ENCODE data around the gene PEX11G.

Gene PEX11G

GRCh38 chr19:7483720-7484201 is 5.1 kb downstream of the PEX11G start:
- Histone ChIP-seq H3K4me2 (ENCODE audit: low read length) (no peak overlapping the region), H2AFZ (ENCODE audit: low read length) (no peak overlapping the region), H4K20me1 (ENCODE audit: insufficient read depth, low read length) (no peaks in the 10 kb centered on the region), H3K4me1 (ENCODE audit: insufficient read depth, low read length, severe bottlenecking) (peaks cover under 1% of the 10 kb centered on the region), H3K36me3 (ENCODE audit: insufficient read depth, low read length) (no peaks in the 10 kb centered on the region), H3K79me2 (ENCODE audit: insufficient read depth, low read length) (no peaks in the 10 kb centered on the region), H3K27ac (ENCODE audit: low read depth, low read length, poor library complexity, severe bottlenecking) (no peak overlapping the region), H3K9ac (ENCODE audit: low read length) (no peak overlapping the region), H3K4me3 (ENCODE audit: low read depth, low read length, poor library complexity, severe bottlenecking) (no peak overlapping the region), H3K9me3 (ENCODE audit: low read length) (no peaks in the 10 kb centered on the region), H3K27me3 (ENCODE audit: insufficient read depth, low read length) (peaks cover 3% of the 10 kb centered on the region; the same call in 1 of the 2 replicates), H3K9me2 (ENCODE audit: low read depth, low read length) (no peaks in the 10 kb centered on the region), H3F3A (ENCODE audit: insufficient read depth, low read length) (no peaks in the 10 kb centered on the region)
- no peak for TF ChIP-seq EZH2 (IDR thresholded peaks at IDR 0.05; ENCODE audit: borderline replicate concordance, low read length)
- TF ChIP-seq, protein P1, sequence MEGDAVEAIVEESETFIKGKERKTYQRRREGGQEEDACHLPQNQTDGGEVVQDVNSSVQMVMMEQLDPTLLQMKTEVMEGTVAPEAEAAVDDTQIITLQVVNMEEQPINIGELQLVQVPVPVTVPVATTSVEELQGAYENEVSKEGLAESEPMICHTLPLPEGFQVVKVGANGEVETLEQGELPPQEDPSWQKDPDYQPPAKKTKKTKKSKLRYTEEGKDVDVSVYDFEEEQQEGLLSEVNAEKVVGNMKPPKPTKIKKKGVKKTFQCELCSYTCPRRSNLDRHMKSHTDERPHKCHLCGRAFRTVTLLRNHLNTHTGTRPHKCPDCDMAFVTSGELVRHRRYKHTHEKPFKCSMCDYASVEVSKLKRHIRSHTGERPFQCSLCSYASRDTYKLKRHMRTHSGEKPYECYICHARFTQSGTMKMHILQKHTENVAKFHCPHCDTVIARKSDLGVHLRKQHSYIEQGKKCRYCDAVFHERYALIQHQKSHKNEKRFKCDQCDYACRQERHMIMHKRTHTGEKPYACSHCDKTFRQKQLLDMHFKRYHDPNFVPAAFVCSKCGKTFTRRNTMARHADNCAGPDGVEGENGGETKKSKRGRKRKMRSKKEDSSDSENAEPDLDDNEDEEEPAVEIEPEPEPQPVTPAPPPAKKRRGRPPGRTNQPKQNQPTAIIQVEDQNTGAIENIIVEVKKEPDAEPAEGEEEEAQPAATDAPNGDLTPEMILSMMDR (IDR thresholded peaks at IDR 0.05; ENCODE audit: low read length): no peak

- no peaks in the 10 kb centered on the region for H3K36me3 ChIP-seq (ENCODE audit: insufficient read depth, low read length)
- TF ChIP-seq, protein P1 (IDR thresholded peaks at IDR 0.05; ENCODE audit: low read length): no peak
- TF ChIP-seq EZH2 (IDR thresholded peaks at IDR 0.05; ENCODE audit: borderline replicate concordance, low read length): no peak
- H2AFZ ChIP-seq (ENCODE audit: low read length): no peak overlapping the region
- H3K27ac ChIP-seq (ENCODE audit: low read depth, low read length, poor library complexity, severe bottlenecking): no peak overlapping the region
- no peak overlapping the region for H3K4me3 ChIP-seq (ENCODE audit: low read depth, low read length, poor library complexity, severe bottlenecking)
- H3F3A ChIP-seq (ENCODE audit: insufficient read depth, low read length): no peaks in the 10 kb centered on the region
- no peaks in the 10 kb centered on the region for H3K79me2 ChIP-seq (ENCODE audit: insufficient read depth, low read length)
- H3K9ac ChIP-seq (ENCODE audit: low read length): no peak overlapping the region
- H3K9me2 ChIP-seq (ENCODE audit: low read depth, low read length): no peaks in the 10 kb centered on the region
- no peaks in the 10 kb centered on the region for H3K4me1 ChIP-seq (ENCODE audit: insufficient read depth, low read length, severe bottlenecking)
- no peak overlapping the region for H3K4me2 ChIP-seq (ENCODE audit: low read length)
- no peaks in the 10 kb centered on the region for H4K20me1 ChIP-seq (ENCODE audit: insufficient read depth, low read length)
- peaks cover 7% of the 10 kb centered on the region; the same call in 1 of the 2 replicates for H3K27me3 ChIP-seq (ENCODE audit: insufficient read depth, low read length)
- no peaks in the 10 kb centered on the region for H3K9me3 ChIP-seq (ENCODE audit: low read length)
Observed at GRCh38 chr19:7482584-7483439, 6.0 kb downstream of the PEX11G start.

- H3K9ac ChIP-seq (ENCODE audit: low read length): no peak overlapping the region
- TF ChIP-seq, protein P1 (IDR thresholded peaks at IDR 0.05; ENCODE audit: low read length): no peak
- TF ChIP-seq EZH2 (IDR thresholded peaks at IDR 0.05; ENCODE audit: borderline replicate concordance, low read length): no peak
Observed at GRCh38 chr19:7480970-7481255, 7.9 kb downstream of the PEX11G start.

More at GRCh38 chr19:7480970-7481255, 7.9 kb downstream of the PEX11G start:
- Histone ChIP-seq H2AFZ (ENCODE audit: low read length) (no peak overlapping the region), H3K36me3 (ENCODE audit: insufficient read depth, low read length) (no peaks in the 10 kb centered on the region), H3K4me2 (ENCODE audit: low read length) (no peak overlapping the region), H3K79me2 (ENCODE audit: insufficient read depth, low read length) (no peaks in the 10 kb centered on the region), H3K27ac (ENCODE audit: low read depth, low read length, poor library complexity, severe bottlenecking) (no peak overlapping the region), H3K27me3 (ENCODE audit: insufficient read depth, low read length) (peaks cover 7% of the 10 kb centered on the region; the same call in 1 of the 2 replicates), H3F3A (ENCODE audit: insufficient read depth, low read length) (no peaks in the 10 kb centered on the region), H3K4me1 (ENCODE audit: insufficient read depth, low read length, severe bottlenecking) (no peaks in the 10 kb centered on the region), H3K4me3 (ENCODE audit: low read depth, low read length, poor library complexity, severe bottlenecking) (no peak overlapping the region), H3K9me2 (ENCODE audit: low read depth, low read length) (no peaks in the 10 kb centered on the region), H3K9me3 (ENCODE audit: low read length) (no peaks in the 10 kb centered on the region), H4K20me1 (ENCODE audit: insufficient read depth, low read length) (no peaks in the 10 kb centered on the region)

Data from OCI-LY1 (cell line).